ENCODE data around the gene MANBA.
"Not testable (repeated sequence)": the region's sequence is repeated elsewhere in the genome, so short reads cannot be mapped to it uniquely, and the experiment has no call there.

Gene MANBA

DNA sequence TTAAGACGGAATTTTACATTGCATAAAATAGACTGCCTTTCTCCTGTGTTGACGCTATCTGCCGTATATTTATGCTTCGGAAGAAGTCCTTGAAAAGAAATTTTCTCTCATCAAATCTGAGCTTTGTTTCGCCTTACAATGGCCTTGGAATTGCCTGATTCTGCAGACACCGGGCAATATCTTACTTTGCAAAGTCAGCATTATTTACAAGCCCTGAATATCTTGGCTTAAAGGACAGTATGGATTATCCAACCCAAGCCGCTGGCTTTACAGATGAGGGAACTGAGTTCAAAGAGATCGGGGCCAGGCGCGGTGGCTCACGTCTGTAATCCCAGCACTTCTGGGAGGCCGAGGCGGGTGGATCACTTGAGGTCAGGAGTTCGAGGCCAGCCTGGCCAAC lies 1.1 kb upstream of the MANBA start:
- no peak for DNase-seq (ENCODE audit: low read depth)

DNA sequence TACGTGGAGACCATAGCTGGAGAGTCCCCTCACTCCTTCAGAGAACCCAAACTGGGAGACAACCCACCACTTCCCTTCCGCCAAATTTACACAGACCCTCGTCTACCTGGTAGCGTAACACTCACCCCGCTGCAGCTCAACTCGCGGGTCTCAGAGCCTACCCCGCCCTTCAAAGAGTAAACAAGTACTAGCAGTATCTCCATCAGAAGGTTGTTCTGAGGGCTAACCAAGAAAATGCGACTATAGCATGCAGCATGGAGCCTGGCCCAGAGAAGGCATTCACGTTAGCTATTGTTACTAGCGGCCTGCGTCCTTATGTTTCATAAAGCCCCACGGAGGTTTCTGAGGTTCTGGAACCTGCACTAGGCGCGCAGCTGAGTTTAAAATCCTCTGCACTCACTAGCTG lies 531 bp upstream of the MANBA start:
- no peak for DNase-seq (ENCODE audit: low read depth)

DNA sequence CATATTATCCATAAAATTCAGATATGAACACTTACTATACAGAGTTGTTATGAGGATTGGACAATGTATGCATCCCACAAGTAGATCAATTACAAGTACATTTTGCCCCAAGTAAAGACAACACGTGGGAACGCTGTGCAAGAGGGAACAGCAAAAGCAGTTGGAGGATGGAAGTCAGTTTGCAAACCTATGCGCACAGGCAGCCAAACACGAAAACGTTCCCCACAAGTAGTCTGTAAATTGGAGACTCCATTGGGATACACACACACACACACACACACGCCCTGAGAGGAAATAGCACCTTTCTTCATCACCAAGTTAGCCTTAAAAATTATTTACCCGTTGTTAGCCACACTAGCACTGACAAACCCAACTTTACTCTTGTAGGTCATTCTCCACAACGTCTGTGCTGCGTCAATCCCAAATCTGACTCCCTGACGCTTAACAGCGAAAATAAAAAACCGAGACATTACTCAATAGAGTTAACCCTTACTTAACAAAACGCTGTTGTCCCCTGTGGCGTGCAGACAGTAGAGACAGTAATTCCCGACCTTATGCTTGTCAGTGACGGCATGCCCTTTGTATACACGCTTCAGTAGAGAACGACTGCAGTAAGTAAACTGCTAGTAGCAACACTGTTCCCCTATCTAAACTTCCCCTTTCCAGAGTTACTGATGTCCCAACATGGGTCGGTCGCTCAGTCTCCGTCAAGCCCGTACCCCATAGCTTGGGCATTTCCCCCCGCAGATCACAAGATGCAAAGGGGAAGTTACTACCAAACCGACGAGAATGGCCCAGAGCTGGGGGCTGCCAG lies 730 bp downstream of the MANBA start:
- DNase-seq (ENCODE audit: low read depth), result no peak

DNA sequence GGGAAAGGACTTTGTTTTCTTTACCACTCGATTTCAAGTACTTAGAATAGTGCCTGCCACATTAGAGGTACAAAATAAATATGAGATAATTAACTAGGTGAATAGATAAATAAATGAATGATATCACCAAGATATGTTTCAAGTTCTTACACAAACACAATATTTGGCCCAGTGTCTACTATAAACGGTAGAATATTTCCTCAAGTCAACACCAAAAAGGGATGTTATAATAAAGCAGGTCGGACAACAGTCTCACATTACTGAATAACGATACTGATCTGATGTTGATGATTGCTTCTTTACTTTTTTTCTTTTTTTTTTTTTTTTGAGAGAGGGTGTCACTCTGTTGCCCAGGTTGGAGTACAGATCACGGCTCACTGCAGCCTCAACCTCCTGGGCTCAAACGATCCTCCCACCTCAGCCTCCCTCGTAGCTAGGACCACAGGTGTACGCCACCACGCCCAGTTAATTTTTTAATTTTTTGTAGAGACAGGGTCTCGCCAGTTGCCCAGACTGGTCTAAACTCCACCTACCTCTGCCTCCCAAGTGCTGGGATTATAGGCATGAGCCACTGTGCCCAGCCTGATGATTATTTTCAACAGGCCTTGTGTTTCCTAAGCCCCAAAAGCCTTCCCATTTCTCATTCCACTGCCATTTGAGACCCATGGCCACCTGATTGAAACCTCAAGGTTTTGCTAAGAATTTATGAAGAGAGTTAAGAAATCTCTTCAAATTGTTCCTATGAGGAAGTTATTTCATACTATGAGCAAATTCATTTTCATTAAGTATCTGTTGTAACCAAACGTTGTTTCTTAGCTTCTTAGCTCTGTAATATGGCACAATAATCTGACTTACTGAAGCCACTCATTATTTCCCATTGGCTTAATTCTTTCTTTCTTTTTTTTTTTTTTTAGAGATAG lies 2.3 kb downstream of the MANBA start:
- DNase-seq (ENCODE audit: low read depth), result no peak

DNA sequence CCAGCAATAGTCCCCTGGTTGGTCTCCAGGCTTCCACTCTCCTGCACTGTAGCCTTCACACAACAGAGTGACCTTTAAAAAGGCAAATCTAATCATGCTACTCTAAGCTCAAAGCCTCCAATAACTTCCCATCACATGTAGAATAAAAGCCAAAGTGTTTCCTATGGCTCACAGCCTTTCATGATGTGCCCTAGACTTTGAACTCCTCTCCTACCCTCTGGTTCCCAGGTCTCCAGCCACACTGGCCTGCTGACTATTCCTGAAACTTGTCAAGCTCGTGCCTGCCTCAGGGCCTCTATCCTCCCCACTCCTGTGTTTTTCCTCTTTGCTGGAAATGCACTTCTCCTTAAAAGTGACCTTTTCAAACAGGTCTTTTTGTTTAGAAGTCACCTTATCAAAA lies 3.1 kb downstream of the MANBA start:
- no peak for DNase-seq (ENCODE audit: low read depth)

DNA sequence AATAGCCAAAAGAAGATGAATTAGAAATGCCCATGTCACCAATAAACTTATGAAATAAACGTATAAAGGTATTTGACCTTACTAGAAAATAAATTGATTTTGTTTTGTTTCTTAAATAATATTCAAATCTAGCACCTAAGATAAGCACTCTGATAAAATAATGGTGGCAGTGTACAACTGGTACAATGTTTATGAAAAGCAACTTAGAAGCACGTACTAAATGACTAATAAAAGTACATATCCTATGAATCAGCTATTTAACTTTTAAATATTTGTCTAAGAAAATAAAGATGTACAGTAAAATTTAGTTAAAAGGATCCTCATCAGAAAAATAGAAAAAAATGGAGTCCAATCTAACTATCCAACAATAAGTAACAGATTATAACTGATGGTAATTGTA lies 6.7 kb downstream of the MANBA start:
- no peak for DNase-seq (ENCODE audit: low read depth)

DNA sequence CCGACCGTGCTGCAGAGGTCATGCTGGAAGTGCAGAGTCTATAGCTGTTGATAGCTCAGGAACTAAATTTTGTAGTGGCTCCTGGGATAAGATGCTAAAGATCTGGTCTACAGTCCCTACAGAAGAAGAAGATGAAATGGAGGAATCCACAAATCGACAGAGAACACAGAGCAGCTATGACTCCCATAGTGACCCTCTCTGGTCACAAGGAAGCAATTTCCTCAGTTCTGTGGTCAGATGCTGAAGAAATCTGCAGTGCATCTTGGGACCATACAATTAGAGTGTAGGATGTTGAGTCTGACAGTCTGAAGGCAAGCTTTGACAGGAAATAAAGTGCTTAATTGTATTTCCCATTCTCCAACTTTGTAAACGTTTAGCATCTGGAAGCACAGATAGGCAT lies 8.8 kb downstream of the MANBA start:
- DNase-seq (ENCODE audit: low read depth), result no peak

DNA sequence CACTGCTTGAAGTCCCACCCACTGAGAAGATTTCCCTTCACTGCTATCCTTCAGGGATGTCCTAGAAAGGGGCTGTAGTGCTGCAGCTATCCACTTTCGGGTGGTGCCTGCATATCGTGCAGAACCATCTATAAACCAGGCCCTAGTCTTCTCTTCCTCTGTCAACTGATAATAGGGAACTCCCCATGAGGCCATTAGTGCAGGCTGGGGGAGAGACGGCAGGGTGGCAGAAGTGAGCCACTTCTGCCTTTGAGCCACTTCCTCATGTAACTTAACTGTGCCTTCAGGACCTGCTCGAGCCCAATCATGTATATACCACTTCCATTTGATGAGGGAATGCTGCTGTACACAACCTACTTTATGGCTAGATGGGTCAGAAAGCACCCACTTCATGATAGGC lies 17.4 kb downstream of the MANBA start:
- not testable (repeated sequence) for DNase-seq (ENCODE audit: low read depth)

DNA sequence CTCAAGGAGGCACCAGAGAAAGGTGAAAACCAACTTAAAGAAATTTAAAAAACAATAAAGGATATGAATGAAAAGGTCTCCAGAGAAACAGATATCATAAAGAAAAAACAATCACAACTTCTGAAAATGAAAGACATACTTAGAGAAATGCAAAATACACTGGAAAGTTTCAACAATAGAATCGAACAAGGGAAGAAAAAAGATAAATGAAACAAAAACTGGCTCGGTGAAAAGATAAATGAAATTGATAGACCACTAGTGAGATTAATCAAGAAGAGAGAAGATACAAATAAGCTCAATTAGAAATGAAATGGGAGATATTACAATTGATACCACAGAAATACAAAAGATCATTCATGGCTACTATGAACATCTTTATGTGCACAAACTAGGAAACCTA lies 22.0 kb downstream of the MANBA start:
- DNase-seq (ENCODE audit: low read depth), result not testable (repeated sequence)

DNA sequence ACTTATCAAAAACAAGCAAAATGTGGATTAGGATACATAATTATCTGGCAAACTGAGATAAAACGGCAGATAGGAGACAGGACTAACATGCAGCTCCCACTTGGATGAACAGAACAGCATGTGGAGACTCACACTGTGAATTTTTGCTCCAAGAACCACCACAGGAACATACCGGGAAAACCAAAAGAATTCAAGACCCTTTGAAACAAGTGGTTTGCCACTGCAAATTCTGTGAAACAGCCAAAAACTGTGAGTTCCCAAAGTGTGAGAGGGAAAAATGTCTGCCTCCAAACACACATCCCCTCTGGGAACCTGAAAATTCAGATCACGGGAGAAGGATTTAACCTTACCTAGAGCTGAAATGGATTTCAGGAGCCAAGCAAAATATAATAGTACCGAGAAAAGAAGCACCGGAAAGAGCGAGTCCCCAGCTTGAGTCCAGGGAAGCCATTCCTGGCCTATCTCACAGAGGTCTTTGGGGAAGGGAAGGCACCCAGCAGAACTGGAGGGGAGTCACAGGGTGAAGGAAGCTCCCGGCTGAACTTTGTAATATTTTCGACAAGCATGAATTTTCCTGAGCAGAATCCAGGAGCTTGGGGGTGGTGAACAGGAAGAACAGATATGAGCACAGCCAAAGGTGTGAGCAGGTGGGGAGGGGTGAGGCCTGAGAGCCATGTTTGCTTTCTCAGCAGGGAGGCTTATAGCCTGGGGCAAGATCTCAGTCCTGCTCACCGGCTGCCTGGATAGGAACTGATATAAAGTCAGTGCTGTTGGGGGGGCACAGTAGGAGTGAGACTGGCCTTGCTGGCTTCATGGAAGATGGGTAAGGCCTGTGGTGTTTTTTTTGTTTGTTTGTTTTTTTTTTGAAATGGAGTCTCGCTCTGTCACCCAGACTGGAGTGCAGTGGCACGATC lies 23.9 kb downstream of the MANBA start:
- no peak for DNase-seq (ENCODE audit: low read depth)

DNA sequence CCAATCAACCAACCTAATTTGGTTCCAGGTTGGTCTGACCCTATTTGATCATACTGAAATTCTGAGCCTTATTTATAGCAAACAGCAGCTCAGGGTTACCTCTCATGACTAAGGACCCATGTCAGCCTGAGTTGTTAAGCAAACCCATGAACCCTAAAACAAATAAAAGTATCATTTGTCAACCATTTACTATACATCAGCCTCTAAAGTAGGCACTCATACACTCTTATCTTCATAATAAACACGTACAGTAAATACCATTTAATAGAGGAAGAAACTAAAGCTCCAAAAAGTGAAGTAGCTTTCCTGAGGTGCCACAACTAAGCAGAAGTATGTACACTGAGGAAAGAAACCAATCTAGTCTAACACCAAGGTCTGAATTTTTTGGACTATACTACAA lies 25.2 kb downstream of the MANBA start:
- no peak for DNase-seq (ENCODE audit: low read depth)

DNA sequence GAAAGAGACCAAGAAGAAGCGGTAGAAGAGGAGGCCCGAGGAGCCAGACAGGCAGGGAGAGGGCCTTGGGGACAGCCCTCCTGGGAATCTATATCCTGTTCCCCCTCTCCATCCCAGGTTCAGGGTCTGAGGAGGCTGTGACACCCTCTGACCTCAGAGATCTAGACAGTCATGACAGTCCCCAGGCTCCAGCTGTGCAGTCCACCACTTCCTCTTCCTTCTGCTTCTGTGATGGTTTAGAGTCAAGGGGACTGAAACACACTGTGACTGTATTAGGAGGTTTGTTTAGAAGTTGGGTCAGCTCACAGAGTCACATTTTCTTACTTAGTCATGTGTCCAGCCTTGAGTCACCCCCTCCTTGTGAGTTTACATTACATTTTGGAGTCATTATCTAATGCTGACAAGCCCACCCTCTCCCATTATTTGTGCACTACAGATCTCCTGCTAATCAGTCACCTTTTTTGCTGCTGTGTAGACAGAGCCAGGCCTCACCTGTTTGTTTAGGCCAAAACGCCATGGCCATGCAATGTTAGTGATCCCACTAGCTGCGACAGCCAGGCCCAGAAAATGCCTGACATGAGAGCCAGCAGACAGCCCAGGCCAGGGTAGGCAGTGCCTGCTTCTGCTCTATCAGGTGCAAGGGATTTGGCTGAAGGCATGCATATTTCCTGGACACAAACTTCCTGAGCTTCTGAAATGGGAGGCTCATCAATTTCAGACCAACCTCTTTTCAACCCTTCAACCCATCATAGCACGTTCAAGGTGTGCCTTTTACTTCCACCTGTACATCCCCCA lies 26.0 kb downstream of the MANBA start:
- no peak for DNase-seq (ENCODE audit: low read depth)

DNA sequence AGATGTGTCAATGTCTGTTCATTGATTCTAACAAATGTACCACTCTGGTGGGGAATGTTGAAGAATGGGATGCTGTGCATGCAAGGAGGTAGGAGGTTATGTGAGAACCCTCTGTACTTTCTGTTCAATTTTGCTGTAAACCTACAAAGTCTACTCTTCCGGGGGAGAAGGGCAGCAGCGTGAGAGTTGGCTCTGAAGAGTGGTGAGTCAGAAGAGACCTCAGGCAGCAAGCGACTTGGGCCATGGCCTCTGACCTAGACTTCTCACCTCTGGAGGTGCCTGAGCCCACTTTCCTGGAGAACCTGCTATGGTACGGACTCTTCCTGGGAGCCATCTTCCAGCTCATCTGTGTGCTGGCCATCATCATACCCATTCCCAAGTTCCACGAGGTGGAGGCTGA lies 26.7 kb downstream of the MANBA start:
- DNase-seq (ENCODE audit: low read depth), result no peak

DNA sequence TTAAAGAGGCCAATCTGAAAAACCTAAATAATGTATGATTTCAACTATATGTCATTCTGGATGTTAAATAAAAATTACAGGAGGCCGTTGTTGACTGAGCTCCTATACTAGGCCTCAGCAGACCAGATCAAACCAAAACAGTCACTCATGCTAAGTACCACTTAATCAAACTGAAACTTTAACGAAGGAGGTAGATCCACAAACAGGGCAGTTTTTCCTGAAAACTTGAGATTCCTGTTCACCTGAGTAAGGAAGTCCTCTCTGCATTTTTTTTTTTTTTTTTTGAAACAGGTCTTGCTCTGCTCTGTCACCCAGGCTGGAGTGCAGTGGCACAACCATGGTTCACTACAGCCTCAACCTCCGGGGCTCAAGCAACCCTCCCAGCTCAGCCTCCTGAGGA lies 27.7 kb downstream of the MANBA start:
- DNase-seq (ENCODE audit: low read depth), result no peak

DNA sequence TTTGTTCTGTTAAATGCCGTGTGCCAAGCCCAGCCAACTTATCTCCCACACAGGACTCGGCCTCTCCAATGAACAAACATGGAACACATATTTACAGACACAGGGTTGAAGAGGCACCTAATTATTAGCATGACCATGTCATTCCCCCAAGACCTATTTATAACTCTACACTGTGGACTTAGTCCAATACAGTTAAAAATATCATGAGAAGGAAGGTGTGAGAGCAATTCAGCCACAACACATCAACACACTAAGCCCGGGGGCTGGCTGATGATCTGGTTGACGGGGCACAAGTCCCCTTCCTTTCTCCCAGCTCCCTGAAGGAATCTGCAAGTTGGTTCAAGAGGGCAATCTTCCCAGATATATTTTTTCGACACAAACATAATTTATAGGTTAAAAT lies 28.1 kb downstream of the MANBA start:
- no peak for DNase-seq (ENCODE audit: low read depth)

DNA sequence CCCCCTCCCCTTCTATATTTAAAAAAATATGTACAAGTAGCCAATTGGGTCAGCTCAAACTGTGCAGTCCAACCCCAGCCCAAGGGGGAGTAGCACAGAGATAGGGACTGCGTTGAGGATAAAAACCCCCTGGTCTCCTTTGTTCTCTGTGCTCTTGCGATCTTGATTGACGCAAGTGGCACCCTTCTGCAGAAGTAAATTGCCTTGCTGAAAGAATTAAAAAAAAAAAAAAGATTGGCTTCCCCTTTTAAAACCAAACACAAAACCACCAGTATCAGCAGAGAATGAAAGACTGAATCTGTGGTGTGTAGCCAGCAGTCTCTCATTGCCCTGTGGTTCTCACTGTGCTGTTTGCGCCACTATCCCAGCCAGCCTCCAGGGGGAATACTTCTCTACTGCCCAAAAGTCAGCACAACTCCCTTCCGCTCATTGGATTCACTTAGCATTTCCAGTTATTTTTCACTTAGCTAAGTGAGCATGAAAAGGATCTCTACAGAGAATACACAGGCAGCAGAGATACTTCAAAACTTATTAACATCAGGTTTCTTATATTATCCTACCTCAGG lies 29.7 kb downstream of the MANBA start:
- no peak for DNase-seq (ENCODE audit: low read depth)

DNA sequence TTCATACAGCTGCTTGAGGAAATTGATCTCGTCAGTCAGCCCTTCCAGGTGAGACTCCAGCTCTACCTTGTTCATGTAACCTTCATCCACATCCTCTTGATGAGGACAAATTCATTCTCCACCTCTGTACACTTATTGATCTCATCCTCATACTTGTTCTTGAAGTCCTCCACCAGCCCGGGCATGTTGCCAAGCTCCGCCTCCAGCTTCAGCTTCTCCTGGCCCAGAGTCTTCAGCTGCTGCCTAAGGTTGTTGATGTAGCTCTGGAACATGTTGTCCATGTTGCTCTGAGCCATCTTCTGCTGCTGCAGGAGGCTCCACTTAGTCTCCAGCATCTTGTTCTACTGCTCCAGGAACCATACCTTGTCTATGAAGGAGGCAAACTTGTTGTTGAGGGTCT lies 31.3 kb downstream of the MANBA start:
- not testable (repeated sequence) for DNase-seq (ENCODE audit: low read depth)

DNA sequence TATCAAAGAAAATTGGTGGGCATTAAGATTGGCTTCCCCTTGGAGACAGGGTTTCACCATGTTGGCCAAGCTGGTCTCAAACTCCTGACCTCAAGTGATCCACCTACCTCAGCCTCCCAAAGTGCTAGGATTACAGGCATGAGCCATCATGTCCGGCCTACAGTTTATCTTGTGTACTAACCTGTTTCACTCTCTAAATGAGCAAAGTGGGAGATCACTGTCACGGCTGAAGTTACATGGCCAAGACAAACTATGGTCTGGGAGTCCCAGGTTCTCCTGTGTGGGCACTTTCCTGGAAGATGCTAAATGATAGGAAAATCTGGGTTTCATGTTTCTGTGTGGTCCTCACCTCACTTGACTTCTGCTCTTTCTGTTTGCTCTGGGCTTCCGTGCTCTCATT lies 33.8 kb downstream of the MANBA start:
- DNase-seq (ENCODE audit: low read depth), result not testable (repeated sequence)

DNA sequence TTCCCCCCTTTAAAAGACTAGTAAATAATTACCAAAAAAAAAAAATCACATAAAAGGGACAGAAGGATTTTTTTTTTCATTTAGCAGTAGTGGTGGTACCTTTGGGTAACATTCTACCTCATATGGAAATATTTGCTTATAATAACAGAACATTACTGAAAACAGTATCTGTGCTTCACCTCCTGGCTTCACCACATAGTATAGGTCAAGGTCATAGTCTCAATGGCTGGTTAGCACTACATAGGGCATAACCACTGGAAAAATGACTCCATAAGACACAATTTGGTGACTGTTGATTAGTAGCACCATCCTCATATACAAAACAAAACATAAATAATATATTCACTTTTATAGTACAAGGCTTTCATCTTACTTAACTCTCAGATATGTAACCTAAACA lies 34.7 kb downstream of the MANBA start:
- DNase-seq (ENCODE audit: low read depth), result no peak

DNA sequence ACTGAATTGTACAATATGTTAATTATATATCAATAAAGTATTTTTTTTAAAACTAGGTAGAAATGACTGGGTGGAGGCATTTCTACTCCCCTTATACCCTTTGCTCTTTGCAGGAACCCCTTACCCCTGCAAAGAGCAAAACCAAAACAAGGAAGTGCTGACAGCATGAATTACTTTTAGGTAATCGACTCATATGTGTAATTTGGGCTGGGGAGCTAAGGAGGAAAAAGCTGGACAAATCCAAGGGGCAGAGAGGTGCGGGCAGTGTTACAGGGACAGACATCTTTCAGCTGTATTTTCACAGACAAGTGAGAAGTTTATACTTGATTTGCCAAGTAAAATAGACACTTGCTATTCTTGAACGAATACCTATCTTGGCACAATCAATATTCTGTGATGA lies 35.5 kb downstream of the MANBA start:
- no peak for DNase-seq (ENCODE audit: low read depth)

DNA sequence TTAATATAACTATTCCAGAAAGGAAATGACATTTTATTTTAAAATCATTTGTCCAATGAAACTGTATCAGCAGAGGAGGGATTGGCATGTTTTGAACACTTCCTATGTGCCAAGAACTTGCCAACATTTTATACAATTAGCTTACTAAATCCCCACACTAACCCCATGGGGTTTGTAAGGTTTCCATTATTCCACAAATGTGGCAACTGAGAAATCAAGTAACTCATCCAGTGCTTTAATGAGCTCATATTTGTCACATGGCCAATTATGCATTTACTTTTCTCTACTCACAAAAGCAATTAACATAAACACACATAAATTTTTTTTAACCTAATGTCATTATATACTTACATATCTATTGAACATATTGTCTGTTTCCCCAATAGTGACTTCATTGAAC lies 37.3 kb downstream of the MANBA start:
- no peak for DNase-seq (ENCODE audit: low read depth)
